Central memory CD8-positive, alpha-beta T cell (primary cell): ENCODE results near the gene DAP3.
"Not testable (repeated sequence)": the region's sequence is repeated elsewhere in the genome, so short reads cannot be mapped to it uniquely, and the experiment has no call there.

Experiments
- ATAC-seq: fragments of 150-1000 bp; cut with Tn5 transposase; replicated peaks from 2 replicates; pipeline ENCODE4 v1.10.0; 2022; ENCODE audit warnings: mild to moderate bottlenecking, moderate FRiP score, moderate number of reproducible peaks; ENCODE audit not compliant: poor library complexity, severe bottlenecking; ENCODE audit errors: extremely low read depth
- DNase-seq, 2 donors: peaks; one replicate each; pipeline ENCODE4 v3.0.0; 2021; ENCODE audit warnings: low spot score in 2 of 2
- H3K27ac Mint-ChIP-seq: one replicate; pipeline ENCODE4 v1.8.0; 2022; ENCODE audit warnings: low read depth, mild to moderate bottlenecking, moderate library complexity, mixed read lengths
- H3K27me3 Mint-ChIP-seq: one replicate; pipeline ENCODE4 v1.8.0; 2022; ENCODE audit warnings: mixed read lengths
- H3K36me3 Mint-ChIP-seq: one replicate; pipeline ENCODE4 v1.8.0; 2022; ENCODE audit warnings: mild to moderate bottlenecking, moderate library complexity, mixed read lengths; ENCODE audit not compliant: insufficient read depth
- H3K4me1 Mint-ChIP-seq: one replicate; pipeline ENCODE4 v1.8.0; 2022; ENCODE audit warnings: mixed read lengths
- H3K4me3 Mint-ChIP-seq: one replicate; pipeline ENCODE4 v1.8.0; 2022; ENCODE audit warnings: mild to moderate bottlenecking, moderate library complexity, mixed read lengths
- H3K9me3 Mint-ChIP-seq: one replicate; pipeline ENCODE4 v1.8.0; 2022; ENCODE audit warnings: mixed read lengths

Gene DAP3

GRCh38 chr1:155745284-155746228, 56.7 kb downstream of the DAP3 start:
- H3K9me3 Mint-ChIP-seq, H3K27me3 Mint-ChIP-seq, H3K4me1 Mint-ChIP-seq: not testable (repeated sequence)
- H3K27ac Mint-ChIP-seq = peak overlapping the region; percentile 84
- peaks cover 13% of the 10 kb centered on the region for H3K36me3 Mint-ChIP-seq
- peak; percentile 77 to 80 for DNase-seq
- ATAC-seq = peak; percentile 99
- H3K4me3 Mint-ChIP-seq = peak overlapping the region; percentile 91

GRCh38 chr1:155747586-155747985, 58.7 kb downstream of the DAP3 start:
- ATAC-seq, H3K27ac Mint-ChIP-seq, H3K9me3 Mint-ChIP-seq, H3K4me1 Mint-ChIP-seq, H3K4me3 Mint-ChIP-seq, H3K27me3 Mint-ChIP-seq, DNase-seq: not testable (repeated sequence)
- peaks cover 18% of the 10 kb centered on the region for H3K36me3 Mint-ChIP-seq

- H3K4me1 Mint-ChIP-seq, H3K27me3 Mint-ChIP-seq, ATAC-seq, H3K9me3 Mint-ChIP-seq, H3K4me3 Mint-ChIP-seq, H3K27ac Mint-ChIP-seq, DNase-seq: not testable (repeated sequence)
- H3K36me3 Mint-ChIP-seq = peaks cover 23% of the 10 kb centered on the region
Observed at GRCh38 chr1:155748141-155748540, 59.2 kb downstream of the DAP3 start.

GRCh38 chr1:155759017-155759416, 70.1 kb downstream of the DAP3 start:
- DNase-seq, H3K9me3 Mint-ChIP-seq, H3K27ac Mint-ChIP-seq, ATAC-seq, H3K4me3 Mint-ChIP-seq, H3K27me3 Mint-ChIP-seq, H3K4me1 Mint-ChIP-seq: not testable (repeated sequence)
- H3K36me3 Mint-ChIP-seq = peaks cover 64% of the 10 kb centered on the region

- H3K4me3 Mint-ChIP-seq = no peak overlapping the region
- no peak overlapping the region for H3K27ac Mint-ChIP-seq
- peaks cover 57% of the 10 kb centered on the region for H3K36me3 Mint-ChIP-seq
- H3K27me3 Mint-ChIP-seq = no peaks in the 10 kb centered on the region
- H3K9me3 Mint-ChIP-seq = no peaks in the 10 kb centered on the region
- DNase-seq = no peak
- H3K4me1 Mint-ChIP-seq = no peaks in the 10 kb centered on the region
- no peak for ATAC-seq
Observed at GRCh38 chr1:155759966-155760630, 71.2 kb downstream of the DAP3 start.

GRCh38 chr1:155760751-155761475, 72.0 kb downstream of the DAP3 start:
- Mint-ChIP-seq H3K36me3 (peaks cover 58% of the 10 kb centered on the region), H3K9me3 (no peaks in the 10 kb centered on the region)

GRCh38 chr1:155761736-155762405, 73.0 kb downstream of the DAP3 start:
- Mint-ChIP-seq H3K27me3 (no peaks in the 10 kb centered on the region), H3K27ac (peak overlapping the region; percentile 5), H3K4me3 (no peak overlapping the region), H3K9me3 (no peaks in the 10 kb centered on the region), H3K4me1 (no peaks in the 10 kb centered on the region), H3K36me3 (peaks cover 56% of the 10 kb centered on the region)
- DNase-seq = no peak
- ATAC-seq = no peak

More at GRCh38 chr1:155760751-155761475, 72.0 kb downstream of the DAP3 start:
- no peaks in the 10 kb centered on the region for H3K27me3 Mint-ChIP-seq
- DNase-seq = no peak
- no peaks in the 10 kb centered on the region for H3K4me1 Mint-ChIP-seq
- H3K27ac Mint-ChIP-seq = no peak overlapping the region
- ATAC-seq = no peak
- no peak overlapping the region for H3K4me3 Mint-ChIP-seq

- ATAC-seq, H3K27ac Mint-ChIP-seq, H3K27me3 Mint-ChIP-seq, H3K4me3 Mint-ChIP-seq, H3K4me1 Mint-ChIP-seq, H3K9me3 Mint-ChIP-seq, DNase-seq: not testable (repeated sequence)
- peaks cover 61% of the 10 kb centered on the region for H3K36me3 Mint-ChIP-seq
Observed at GRCh38 chr1:155763090-155763815, 74.4 kb downstream of the DAP3 start.

- not testable (repeated sequence) for H3K4me3 Mint-ChIP-seq, ATAC-seq, DNase-seq, H3K27me3 Mint-ChIP-seq, H3K9me3 Mint-ChIP-seq, H3K4me1 Mint-ChIP-seq, H3K27ac Mint-ChIP-seq
- H3K36me3 Mint-ChIP-seq = peaks cover 63% of the 10 kb centered on the region
Observed at GRCh38 chr1:155763989-155764388, 75.1 kb downstream of the DAP3 start.

- H3K36me3 Mint-ChIP-seq = peaks cover 71% of the 10 kb centered on the region
- not testable (repeated sequence) for H3K27ac Mint-ChIP-seq, DNase-seq, H3K4me3 Mint-ChIP-seq, H3K4me1 Mint-ChIP-seq, H3K9me3 Mint-ChIP-seq, ATAC-seq, H3K27me3 Mint-ChIP-seq
Observed at GRCh38 chr1:155767399-155767989, 78.6 kb downstream of the DAP3 start.

- Mint-ChIP-seq H3K4me3 (no peak overlapping the region), H3K4me1 (no peaks in the 10 kb centered on the region), H3K36me3 (peaks cover 77% of the 10 kb centered on the region), H3K9me3 (no peaks in the 10 kb centered on the region), H3K27me3 (no peaks in the 10 kb centered on the region), H3K27ac (no peak overlapping the region)
- no peak for DNase-seq
- no peak for ATAC-seq
Observed at GRCh38 chr1:155769257-155769656, 80.4 kb downstream of the DAP3 start.
